Neutrophil (primary cell): Measurements from ENCODE around the gene RAI14.

Source experiments
- H3K27ac ChIP-seq: fragments of 200-600 bp; sonication (generic); 2 replicates; pipeline ENCODE4 v1.5.1; 2016; ENCODE audit warnings: mild to moderate bottlenecking, moderate library complexity
- H3K27me3 ChIP-seq: fragments of 200-600 bp; sonication (generic); 2 replicates; pipeline ENCODE4 v1.6.0; 2016; ENCODE audit warnings: mild to moderate bottlenecking
- H3K36me3 ChIP-seq: fragments of 200-600 bp; sonication (generic); 2 replicates; pipeline ENCODE4 v1.5.1; 2017
- H3K4me1 ChIP-seq, 2 experiments: fragments of 200-600 bp in 1 of 2; sonication (generic) in 1 of 2; 1 replicate in 1 of 2; 2 replicates in 1 of 2; pipeline versions ENCODE4 v1.5.1 to v1.6.1; 2013 to 2016; ENCODE audit warnings: low read depth in 1 of 2, low read length in 1 of 2, mild to moderate bottlenecking in 1 of 2, moderate library complexity in 1 of 2; ENCODE audit not compliant: control insufficient read depth in 1 of 2, insufficient read depth in 1 of 2
- H3K4me3 ChIP-seq, 2 experiments: fragments of 200-600 bp in 1 of 2; sonication (generic) in 1 of 2; 1 replicate in 1 of 2; 2 replicates in 1 of 2; pipeline ENCODE4 v1.5.1; 2013 to 2016; ENCODE audit warnings: low read depth in 1 of 2, low read length in 1 of 2, mild to moderate bottlenecking in 1 of 2, moderate library complexity in 1 of 2
- H3K9me3 ChIP-seq: fragments of 200-600 bp; sonication (generic); 2 replicates; pipeline ENCODE4 v1.5.1; 2016
- TF ChIP-seq, protein P1 (sequence below): fragments of 200-600 bp; sonication (generic); IDR thresholded peaks from 2 replicates; pipeline ENCODE4 v1.5.1; 2016; ENCODE audit warnings: antibody characterized with exemption

RAI14 gene

DNA sequence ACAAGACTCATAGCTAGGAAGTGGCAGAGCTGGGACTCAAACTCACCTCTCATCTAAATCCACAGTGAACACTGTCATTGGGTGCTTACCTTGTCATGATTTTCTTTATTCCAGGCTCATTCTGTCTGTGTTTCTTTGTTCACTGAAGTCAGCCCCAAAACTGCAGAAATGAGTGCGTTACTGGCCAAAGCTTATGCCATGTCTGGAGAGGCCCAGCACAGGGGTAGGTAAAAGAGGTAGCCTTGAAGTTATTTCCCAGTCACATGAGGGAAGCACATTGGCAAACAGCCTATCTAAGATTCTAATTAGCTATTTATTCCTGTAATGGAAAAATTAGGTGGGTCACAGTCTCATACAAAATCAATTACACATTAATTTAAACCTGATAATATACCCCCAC lies 212.7 kb downstream of the RAI14 start:
- Histone ChIP-seq H3K27me3 (no peaks in the 10 kb centered on the region), H3K4me1 (no peaks in the 10 kb centered on the region), H3K4me3 (no peak overlapping the region), H3K9me3 (no peaks in the 10 kb centered on the region), H3K27ac (no peak overlapping the region), H3K36me3 (no peaks in the 10 kb centered on the region)
- TF ChIP-seq, protein P1, sequence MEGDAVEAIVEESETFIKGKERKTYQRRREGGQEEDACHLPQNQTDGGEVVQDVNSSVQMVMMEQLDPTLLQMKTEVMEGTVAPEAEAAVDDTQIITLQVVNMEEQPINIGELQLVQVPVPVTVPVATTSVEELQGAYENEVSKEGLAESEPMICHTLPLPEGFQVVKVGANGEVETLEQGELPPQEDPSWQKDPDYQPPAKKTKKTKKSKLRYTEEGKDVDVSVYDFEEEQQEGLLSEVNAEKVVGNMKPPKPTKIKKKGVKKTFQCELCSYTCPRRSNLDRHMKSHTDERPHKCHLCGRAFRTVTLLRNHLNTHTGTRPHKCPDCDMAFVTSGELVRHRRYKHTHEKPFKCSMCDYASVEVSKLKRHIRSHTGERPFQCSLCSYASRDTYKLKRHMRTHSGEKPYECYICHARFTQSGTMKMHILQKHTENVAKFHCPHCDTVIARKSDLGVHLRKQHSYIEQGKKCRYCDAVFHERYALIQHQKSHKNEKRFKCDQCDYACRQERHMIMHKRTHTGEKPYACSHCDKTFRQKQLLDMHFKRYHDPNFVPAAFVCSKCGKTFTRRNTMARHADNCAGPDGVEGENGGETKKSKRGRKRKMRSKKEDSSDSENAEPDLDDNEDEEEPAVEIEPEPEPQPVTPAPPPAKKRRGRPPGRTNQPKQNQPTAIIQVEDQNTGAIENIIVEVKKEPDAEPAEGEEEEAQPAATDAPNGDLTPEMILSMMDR = no peak

DNA sequence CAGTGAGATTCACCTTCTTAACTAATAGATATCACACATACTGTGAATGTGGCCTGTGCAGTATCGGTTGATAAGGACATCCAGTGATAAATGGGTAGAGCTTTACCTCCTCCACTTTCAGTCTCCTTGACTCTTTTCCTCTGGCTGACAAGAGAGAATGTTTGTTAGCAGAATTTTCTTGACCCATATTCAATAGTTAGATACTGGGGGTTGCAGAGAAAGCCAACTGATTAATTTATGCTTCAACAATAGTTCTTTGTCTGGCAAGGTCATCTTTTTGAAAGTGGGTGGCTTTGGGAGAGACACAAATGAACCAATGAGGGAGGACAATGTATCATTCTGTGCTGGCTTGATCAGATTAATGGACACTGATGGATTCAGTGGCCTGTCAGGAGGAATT lies 213.1 kb downstream of the RAI14 start:
- H3K9me3 ChIP-seq = no peaks in the 10 kb centered on the region
- TF ChIP-seq, protein P1 = no peak
- H3K4me3 ChIP-seq = no peak overlapping the region
- H3K36me3 ChIP-seq = no peaks in the 10 kb centered on the region
- H3K27me3 ChIP-seq = no peaks in the 10 kb centered on the region
- no peak overlapping the region for H3K27ac ChIP-seq
- H3K4me1 ChIP-seq = no peaks in the 10 kb centered on the region

DNA sequence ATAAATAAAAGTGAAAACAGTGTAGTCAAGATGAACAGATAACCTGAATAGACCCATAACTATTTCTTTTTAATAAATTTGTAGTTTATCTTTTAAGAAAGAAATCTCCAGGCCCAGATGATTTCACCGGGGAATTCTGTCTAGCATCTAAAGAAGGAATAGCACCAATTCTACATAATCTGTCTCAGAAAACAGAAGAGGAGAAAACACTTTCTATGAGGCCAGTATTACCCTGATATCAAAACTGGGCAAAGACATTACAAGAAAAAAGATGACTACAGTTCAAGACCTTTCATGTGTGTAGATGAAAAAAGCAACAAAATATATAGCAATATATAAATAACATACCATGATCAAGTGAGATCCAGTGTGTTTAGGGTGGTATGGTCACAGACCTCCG lies 214.3 kb downstream of the RAI14 start:
- TF ChIP-seq, protein P1 = no peak
- Histone ChIP-seq H3K9me3 (no peaks in the 10 kb centered on the region), H3K27ac (no peak overlapping the region), H3K4me3 (no peak overlapping the region), H3K4me1 (no peaks in the 10 kb centered on the region), H3K27me3 (no peaks in the 10 kb centered on the region), H3K36me3 (no peaks in the 10 kb centered on the region)

DNA sequence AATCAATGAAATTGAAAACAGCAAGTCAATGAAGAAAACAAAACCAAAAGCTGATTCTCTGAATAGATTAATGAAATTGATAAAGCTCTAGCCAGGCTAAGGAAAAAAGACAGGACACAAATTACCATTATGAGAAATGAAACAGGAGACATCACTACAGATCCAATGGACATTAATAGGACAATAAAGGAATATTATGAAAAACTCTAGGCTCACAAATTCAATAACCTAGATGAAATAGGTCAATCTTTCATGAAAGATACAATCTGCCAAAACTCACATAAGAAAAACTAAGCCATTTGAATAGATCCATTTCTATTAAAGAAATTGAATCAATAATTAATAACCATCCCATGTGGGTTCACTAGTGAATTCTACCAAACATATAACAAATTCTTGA lies 220.1 kb downstream of the RAI14 start:
- H3K27ac ChIP-seq = no peak overlapping the region
- no peaks in the 10 kb centered on the region for H3K4me1 ChIP-seq
- TF ChIP-seq, protein P1 = no peak
- no peak overlapping the region for H3K4me3 ChIP-seq
- H3K36me3 ChIP-seq = no peaks in the 10 kb centered on the region
- no peaks in the 10 kb centered on the region for H3K27me3 ChIP-seq
- no peaks in the 10 kb centered on the region for H3K9me3 ChIP-seq

DNA sequence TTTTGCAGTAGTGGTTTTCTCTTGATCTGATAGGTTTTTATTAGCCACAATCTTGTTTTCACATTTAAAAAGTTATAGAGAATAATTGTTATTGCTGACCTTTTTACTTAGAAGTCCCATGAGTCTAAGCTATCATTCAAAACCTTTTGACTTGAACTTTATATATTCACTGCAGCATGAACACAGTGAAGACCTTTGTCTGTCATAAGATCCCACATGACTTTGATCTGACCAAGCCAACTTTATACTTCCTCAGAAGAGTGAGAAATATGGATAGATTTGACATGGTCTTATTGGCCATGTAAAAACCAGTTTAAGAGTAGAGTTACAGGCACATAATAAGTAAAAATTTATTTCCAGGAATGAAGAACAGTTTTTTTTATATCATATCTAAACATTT lies 225.1 kb downstream of the RAI14 start:
- Histone ChIP-seq H3K27me3 (no peaks in the 10 kb centered on the region), H3K27ac (no peak overlapping the region), H3K9me3 (no peaks in the 10 kb centered on the region), H3K4me3 (no peak overlapping the region), H3K36me3 (no peaks in the 10 kb centered on the region), H3K4me1 (no peaks in the 10 kb centered on the region)
- TF ChIP-seq, protein P1 = no peak
